Stimulated activated CD4-positive, alpha-beta T cell treated with anti-CD3 and anti-CD28 coated beads, Interleukin-12 subunit alpha, Interleukin-12 subunit beta, amount 100 ng/mL, for 48 hours (primary cell): Measurements from ENCODE around the gene ZNF268.

Experiments used
- DNase-seq, 3 donors: peaks; one replicate each; pipeline ENCODE4 v3.0.0-alpha.2; 2020; ENCODE audit warnings: low read depth in 2 of 3, low spot score in 1 of 3

The ZNF268 gene

GRCh38 chr12:133181238-133181959 is at the start of gene ZNF268:
Gene ZNF268 (plus strand): TSS chr12:133181495. CDS start chr12:133181998, 503 bp downstream.
- DNase-seq, result peak; percentile 83 to 97 (median 86)

GRCh38 chr12:133135747-133136146 is 45.5 kb upstream of the ZNF268 start:
- no peak for DNase-seq

GRCh38 chr12:133145981-133146380 is 35.3 kb upstream of the ZNF268 start:
- DNase-seq, result no peak

- no peak for DNase-seq
Observed at GRCh38 chr12:133156125-133156690, 25.1 kb upstream of the ZNF268 start.

GRCh38 chr12:133165776-133166175 is 15.5 kb upstream of the ZNF268 start:
- no peak for DNase-seq

- DNase-seq, result no peak
Observed at GRCh38 chr12:133172491-133172890, 8.8 kb upstream of the ZNF268 start.

- no peak for DNase-seq
Observed at GRCh38 chr12:133174901-133175300, 6.4 kb upstream of the ZNF268 start.

- DNase-seq, result no peak
Observed at GRCh38 chr12:133180669-133181068, 626 bp upstream of the ZNF268 start.

GRCh38 chr12:133190176-133190575 is 8.9 kb downstream of the ZNF268 start:
- DNase-seq, result no peak

GRCh38 chr12:133192847-133193246 is 11.6 kb downstream of the ZNF268 start:
- DNase-seq, result no peak

GRCh38 chr12:133201888-133202287 is 20.6 kb downstream of the ZNF268 start:
- no peak for DNase-seq

GRCh38 chr12:133202493-133203343 is 21.4 kb downstream of the ZNF268 start:
- DNase-seq, result no peak

GRCh38 chr12:133203344-133204263 is 22.3 kb downstream of the ZNF268 start:
- no peak for DNase-seq

- no peak for DNase-seq
Observed at GRCh38 chr12:133204264-133204603, 22.9 kb downstream of the ZNF268 start.

- no peak for DNase-seq
Observed at GRCh38 chr12:133206390-133206789, 25.1 kb downstream of the ZNF268 start.

- DNase-seq, result no peak
Observed at GRCh38 chr12:133215724-133216123, 34.4 kb downstream of the ZNF268 start.

GRCh38 chr12:133217219-133217618 is 35.9 kb downstream of the ZNF268 start:
- no peak for DNase-seq

GRCh38 chr12:133220521-133220920 is 39.2 kb downstream of the ZNF268 start:
- DNase-seq, result no peak

GRCh38 chr12:133221241-133221640 is 39.9 kb downstream of the ZNF268 start:
- DNase-seq, result no peak

GRCh38 chr12:133222211-133222610 is 40.9 kb downstream of the ZNF268 start:
- DNase-seq, result no peak

GRCh38 chr12:133225527-133225926 is 44.2 kb downstream of the ZNF268 start:
- no peak for DNase-seq
